SK-N-SH treated with all-trans-retinoic acid at 6 μM for 48 hours (cell line): ENCODE results near the gene CYFIP1.

Experiments
- ATAC-seq: fragments of 200-7000 bp; cut with Tn5 transposase; 3 replicates; pipeline ENCODE4 v1.9.1; 2020; ENCODE audit warnings: mild to moderate bottlenecking, moderate library complexity
- ARNTL ChIP-seq: fragments of 450-650 bp; formaldehyde crosslinking; IDR thresholded peaks from 2 replicates; pipeline ENCODE4 v1.5.0; 2020; ENCODE audit warnings: low read depth, mild to moderate bottlenecking, moderate library complexity, borderline replicate concordance
- ESRRG ChIP-seq: fragments of 250-450 bp; sonication (Bioruptor Pico); IDR thresholded peaks from 2 replicates; pipeline ENCODE4 v1.6.1; 2021; ENCODE audit warnings: mild to moderate bottlenecking
- GLIS3 ChIP-seq: fragments of 250-450 bp; sonication (Bioruptor Pico); IDR thresholded peaks from 2 replicates; pipeline ENCODE4 v1.5.0; 2020; ENCODE audit warnings: mild to moderate bottlenecking, moderate library complexity
- ISL1 ChIP-seq: fragments of 250-450 bp; sonication (Bioruptor Pico); IDR thresholded peaks from 2 replicates; pipeline ENCODE4 v2.1.2; 2022; ENCODE audit warnings: mild to moderate bottlenecking, moderate library complexity
- OSR1 ChIP-seq: fragments of 250-450 bp; sonication (Bioruptor Pico); IDR thresholded peaks from 2 replicates; pipeline ENCODE4 v1.8.0; 2022; ENCODE audit warnings: moderate library complexity, mild to moderate bottlenecking, inconsistent platforms
- PPARA ChIP-seq: fragments of 250-450 bp; sonication (Bioruptor Pico); IDR thresholded peaks from 2 replicates; pipeline ENCODE4 v1.5.0; 2020; ENCODE audit warnings: mild to moderate bottlenecking, borderline replicate concordance
- SNAI2 ChIP-seq: fragments of 250-450 bp; sonication (Bioruptor Pico); IDR thresholded peaks from 2 replicates; pipeline ENCODE4 v1.5.0; 2020; ENCODE audit warnings: mild to moderate bottlenecking, moderate library complexity
- TCF4 ChIP-seq: fragments of 250-450 bp; sonication (Bioruptor Pico); IDR thresholded peaks from 2 replicates; pipeline ENCODE4 v1.8.0; 2021; ENCODE audit warnings: mild to moderate bottlenecking, moderate library complexity, borderline replicate concordance
- TOX ChIP-seq: fragments of 250-450 bp; sonication (Bioruptor Pico); IDR thresholded peaks from 2 replicates; pipeline ENCODE4 v1.8.0; 2021; ENCODE audit warnings: mild to moderate bottlenecking, moderate library complexity, borderline replicate concordance
- ZFP3 ChIP-seq: fragments of 250-450 bp; sonication (Bioruptor Pico); IDR thresholded peaks from 2 replicates; pipeline ENCODE4 v1.5.0; 2020; ENCODE audit warnings: mild to moderate bottlenecking, moderate library complexity
- ZFP30 ChIP-seq: fragments of 450-650 bp; formaldehyde crosslinking; IDR thresholded peaks from 2 replicates; pipeline ENCODE4 v1.5.0; 2022; ENCODE audit warnings: mild to moderate bottlenecking, moderate library complexity
- ZNF565 ChIP-seq: fragments of 450-650 bp; formaldehyde crosslinking; conservative IDR thresholded peaks from 2 replicates; pipeline ENCODE4 v1.5.0; 2020; ENCODE audit warnings: low read depth, mild to moderate bottlenecking, moderate library complexity
- TF ChIP-seq, protein P1 (sequence below): fragments of 250-450 bp; sonication (Bioruptor Pico); IDR thresholded peaks from 2 replicates; pipeline ENCODE4 v1.5.1; 2020; ENCODE audit warnings: low read depth, mild to moderate bottlenecking, moderate library complexity
- TF ChIP-seq, protein P2 (sequence below): fragments of 250-450 bp; sonication (Bioruptor Pico); IDR thresholded peaks from 2 replicates; pipeline ENCODE4 v1.5.1; 2021; ENCODE audit warnings: mild to moderate bottlenecking, moderate library complexity
- TF ChIP-seq, protein P3 (sequence below): fragments of 250-450 bp; sonication (Bioruptor Pico); IDR thresholded peaks from 2 replicates; pipeline ENCODE4 v1.5.0; 2020; ENCODE audit warnings: mild to moderate bottlenecking, moderate library complexity
- TF ChIP-seq, protein P4 (sequence below): fragments of 250-450 bp; sonication (Bioruptor Pico); IDR thresholded peaks from 2 replicates; pipeline ENCODE4 v1.8.0; 2020; ENCODE audit warnings: mild to moderate bottlenecking, moderate library complexity, borderline replicate concordance
- TF ChIP-seq, protein P5 (sequence below): fragments of 250-450 bp; sonication (Bioruptor Pico); IDR thresholded peaks from 2 replicates; pipeline ENCODE4 v1.8.0; 2021; ENCODE audit warnings: low read depth, mild to moderate bottlenecking, moderate library complexity, borderline replicate concordance

Gene CYFIP1

DNA sequence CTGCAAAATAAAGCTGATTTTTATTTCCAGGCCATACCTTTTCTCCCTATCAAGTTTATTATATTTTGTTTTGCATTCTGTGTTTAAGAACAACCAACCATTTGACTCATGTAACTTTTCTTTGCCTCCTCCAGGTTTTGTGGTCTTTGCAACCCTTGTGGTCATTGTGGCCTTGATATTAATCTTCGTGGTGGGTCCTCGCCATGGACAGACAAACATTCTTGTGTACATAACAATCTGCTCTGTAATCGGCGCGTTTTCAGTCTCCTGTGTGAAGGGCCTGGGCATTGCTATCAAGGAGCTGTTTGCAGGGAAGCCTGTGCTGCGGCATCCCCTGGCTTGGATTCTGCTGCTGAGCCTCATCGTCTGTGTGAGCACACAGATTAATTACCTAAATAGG is 114.1 kb downstream of the CYFIP1 start:
- no peak for ATAC-seq
- no peak for TF ChIP-seq SNAI2 (CRISPR knock-in tag)
- TF ChIP-seq, protein P1, sequence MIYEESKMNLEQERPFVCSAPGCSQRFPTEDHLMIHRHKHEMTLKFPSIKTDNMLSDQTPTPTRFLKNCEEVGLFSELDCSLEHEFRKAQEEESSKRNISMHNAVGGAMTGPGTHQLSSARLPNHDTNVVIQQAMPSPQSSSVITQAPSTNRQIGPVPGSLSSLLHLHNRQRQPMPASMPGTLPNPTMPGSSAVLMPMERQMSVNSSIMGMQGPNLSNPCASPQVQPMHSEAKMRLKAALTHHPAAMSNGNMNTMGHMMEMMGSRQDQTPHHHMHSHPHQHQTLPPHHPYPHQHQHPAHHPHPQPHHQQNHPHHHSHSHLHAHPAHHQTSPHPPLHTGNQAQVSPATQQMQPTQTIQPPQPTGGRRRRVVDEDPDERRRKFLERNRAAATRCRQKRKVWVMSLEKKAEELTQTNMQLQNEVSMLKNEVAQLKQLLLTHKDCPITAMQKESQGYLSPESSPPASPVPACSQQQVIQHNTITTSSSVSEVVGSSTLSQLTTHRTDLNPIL (CRISPR knock-in tag): no peak
- TF ChIP-seq PPARA (CRISPR knock-in tag): no peak
- no peak for TF ChIP-seq ESRRG
- TF ChIP-seq, protein P2, sequence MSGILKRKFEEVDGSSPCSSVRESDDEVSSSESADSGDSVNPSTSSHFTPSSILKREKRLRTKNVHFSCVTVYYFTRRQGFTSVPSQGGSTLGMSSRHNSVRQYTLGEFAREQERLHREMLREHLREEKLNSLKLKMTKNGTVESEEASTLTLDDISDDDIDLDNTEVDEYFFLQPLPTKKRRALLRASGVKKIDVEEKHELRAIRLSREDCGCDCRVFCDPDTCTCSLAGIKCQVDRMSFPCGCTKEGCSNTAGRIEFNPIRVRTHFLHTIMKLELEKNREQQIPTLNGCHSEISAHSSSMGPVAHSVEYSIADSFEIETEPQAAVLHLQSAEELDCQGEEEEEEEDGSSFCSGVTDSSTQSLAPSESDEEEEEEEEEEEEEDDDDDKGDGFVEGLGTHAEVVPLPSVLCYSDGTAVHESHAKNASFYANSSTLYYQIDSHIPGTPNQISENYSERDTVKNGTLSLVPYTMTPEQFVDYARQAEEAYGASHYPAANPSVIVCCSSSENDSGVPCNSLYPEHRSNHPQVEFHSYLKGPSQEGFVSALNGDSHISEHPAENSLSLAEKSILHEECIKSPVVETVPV (CRISPR knock-in tag): no peak
- no peak for TF ChIP-seq GLIS3 (CRISPR knock-in tag)
- TF ChIP-seq ISL1 (CRISPR knock-in tag): no peak
- TF ChIP-seq TOX: no peak
- no peak for TF ChIP-seq OSR1
- TF ChIP-seq, protein P3, sequence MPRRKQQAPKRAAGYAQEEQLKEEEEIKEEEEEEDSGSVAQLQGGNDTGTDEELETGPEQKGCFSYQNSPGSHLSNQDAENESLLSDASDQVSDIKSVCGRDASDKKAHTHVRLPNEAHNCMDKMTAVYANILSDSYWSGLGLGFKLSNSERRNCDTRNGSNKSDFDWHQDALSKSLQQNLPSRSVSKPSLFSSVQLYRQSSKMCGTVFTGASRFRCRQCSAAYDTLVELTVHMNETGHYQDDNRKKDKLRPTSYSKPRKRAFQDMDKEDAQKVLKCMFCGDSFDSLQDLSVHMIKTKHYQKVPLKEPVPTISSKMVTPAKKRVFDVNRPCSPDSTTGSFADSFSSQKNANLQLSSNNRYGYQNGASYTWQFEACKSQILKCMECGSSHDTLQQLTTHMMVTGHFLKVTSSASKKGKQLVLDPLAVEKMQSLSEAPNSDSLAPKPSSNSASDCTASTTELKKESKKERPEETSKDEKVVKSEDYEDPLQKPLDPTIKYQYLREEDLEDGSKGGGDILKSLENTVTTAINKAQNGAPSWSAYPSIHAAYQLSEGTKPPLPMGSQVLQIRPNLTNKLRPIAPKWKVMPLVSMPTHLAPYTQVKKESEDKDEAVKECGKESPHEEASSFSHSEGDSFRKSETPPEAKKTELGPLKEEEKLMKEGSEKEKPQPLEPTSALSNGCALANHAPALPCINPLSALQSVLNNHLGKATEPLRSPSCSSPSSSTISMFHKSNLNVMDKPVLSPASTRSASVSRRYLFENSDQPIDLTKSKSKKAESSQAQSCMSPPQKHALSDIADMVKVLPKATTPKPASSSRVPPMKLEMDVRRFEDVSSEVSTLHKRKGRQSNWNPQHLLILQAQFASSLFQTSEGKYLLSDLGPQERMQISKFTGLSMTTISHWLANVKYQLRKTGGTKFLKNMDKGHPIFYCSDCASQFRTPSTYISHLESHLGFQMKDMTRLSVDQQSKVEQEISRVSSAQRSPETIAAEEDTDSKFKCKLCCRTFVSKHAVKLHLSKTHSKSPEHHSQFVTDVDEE (CRISPR knock-in tag): no peak
- no peak for TF ChIP-seq TCF4 (CRISPR knock-in tag)
- no peak for TF ChIP-seq ZFP30 (CRISPR knock-in tag)
- TF ChIP-seq, protein P4, sequence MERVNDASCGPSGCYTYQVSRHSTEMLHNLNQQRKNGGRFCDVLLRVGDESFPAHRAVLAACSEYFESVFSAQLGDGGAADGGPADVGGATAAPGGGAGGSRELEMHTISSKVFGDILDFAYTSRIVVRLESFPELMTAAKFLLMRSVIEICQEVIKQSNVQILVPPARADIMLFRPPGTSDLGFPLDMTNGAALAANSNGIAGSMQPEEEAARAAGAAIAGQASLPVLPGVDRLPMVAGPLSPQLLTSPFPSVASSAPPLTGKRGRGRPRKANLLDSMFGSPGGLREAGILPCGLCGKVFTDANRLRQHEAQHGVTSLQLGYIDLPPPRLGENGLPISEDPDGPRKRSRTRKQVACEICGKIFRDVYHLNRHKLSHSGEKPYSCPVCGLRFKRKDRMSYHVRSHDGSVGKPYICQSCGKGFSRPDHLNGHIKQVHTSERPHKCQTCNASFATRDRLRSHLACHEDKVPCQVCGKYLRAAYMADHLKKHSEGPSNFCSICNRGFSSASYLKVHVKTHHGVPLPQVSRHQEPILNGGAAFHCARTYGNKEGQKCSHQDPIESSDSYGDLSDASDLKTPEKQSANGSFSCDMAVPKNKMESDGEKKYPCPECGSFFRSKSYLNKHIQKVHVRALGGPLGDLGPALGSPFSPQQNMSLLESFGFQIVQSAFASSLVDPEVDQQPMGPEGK (CRISPR knock-in tag): no peak
- TF ChIP-seq ZFP3 (CRISPR knock-in tag): no peak

DNA sequence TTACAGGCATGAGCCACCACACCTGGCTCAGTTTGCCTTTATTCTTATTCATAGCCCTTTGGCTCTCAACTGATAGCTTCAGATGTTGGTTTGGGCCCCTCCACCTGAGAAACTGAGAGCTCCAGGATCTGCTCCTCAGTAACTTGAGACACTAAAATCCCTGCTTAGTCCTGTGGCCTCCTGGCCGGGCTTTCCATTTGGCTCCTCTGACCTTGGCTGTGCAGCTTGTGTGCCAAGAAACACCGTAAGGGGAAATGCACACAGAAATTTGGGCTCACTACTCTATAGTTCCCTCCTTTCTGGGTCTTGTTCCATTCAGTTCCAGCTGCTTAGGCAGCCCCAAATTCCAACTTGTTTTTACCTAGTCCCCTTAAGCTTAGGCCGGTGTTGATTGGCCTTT is 116.8 kb downstream of the CYFIP1 start:
- TF ChIP-seq ESRRG (no peak), TOX (no peak), ARNTL (CRISPR knock-in tag) (no peak), SNAI2 (CRISPR knock-in tag) (no peak), ZFP30 (CRISPR knock-in tag) (no peak), ZFP3 (CRISPR knock-in tag) (no peak), GLIS3 (CRISPR knock-in tag) (no peak), ZNF565 (CRISPR knock-in tag) (no peak)
- TF ChIP-seq, protein P5, sequence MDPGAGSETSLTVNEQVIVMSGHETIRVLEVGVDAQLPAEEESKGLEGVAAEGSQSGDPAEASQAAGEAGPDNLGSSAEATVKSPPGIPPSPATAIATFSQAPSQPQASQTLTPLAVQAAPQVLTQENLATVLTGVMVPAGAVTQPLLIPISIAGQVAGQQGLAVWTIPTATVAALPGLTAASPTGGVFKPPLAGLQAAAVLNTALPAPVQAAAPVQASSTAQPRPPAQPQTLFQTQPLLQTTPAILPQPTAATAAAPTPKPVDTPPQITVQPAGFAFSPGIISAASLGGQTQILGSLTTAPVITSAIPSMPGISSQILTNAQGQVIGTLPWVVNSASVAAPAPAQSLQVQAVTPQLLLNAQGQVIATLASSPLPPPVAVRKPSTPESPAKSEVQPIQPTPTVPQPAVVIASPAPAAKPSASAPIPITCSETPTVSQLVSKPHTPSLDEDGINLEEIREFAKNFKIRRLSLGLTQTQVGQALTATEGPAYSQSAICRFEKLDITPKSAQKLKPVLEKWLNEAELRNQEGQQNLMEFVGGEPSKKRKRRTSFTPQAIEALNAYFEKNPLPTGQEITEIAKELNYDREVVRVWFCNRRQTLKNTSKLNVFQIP (CRISPR knock-in tag): no peak
- TF ChIP-seq, protein P4 (CRISPR knock-in tag): no peak
- TF ChIP-seq, protein P2 (CRISPR knock-in tag): no peak
- TF ChIP-seq, protein P3 (CRISPR knock-in tag): no peak
- no peak for ATAC-seq
